H1 (cell line): ENCODE data around the gene FGF2. TPM values are rescaled to one million over a fixed set of nuclear protein-coding genes. Genes with fewer than 3 reads are reported as not detected.

ENCODE experiments used
- CTCF ChIA-PET: fragments of 300-600 bp; sonication (Branson Sonifier 250); formaldehyde crosslinking; loops from one replicate; lab custom pipeline; 2021; ENCODE audit not compliant: partially characterized antibody; lab: Charles Lee
- POLR2A ChIA-PET: fragments of 300-600 bp; sonication (Branson Sonifier 250); formaldehyde crosslinking; loops from one replicate; lab custom pipeline; 2021; ENCODE audit warnings: inconsistent platforms; ENCODE audit not compliant: partially characterized antibody; lab: Charles Lee
- DNase-seq, 2 experiments: peaks; one replicate each; pipeline versions ENCODE4 v3.0.0 to v3.0.0-alpha.2; 2010 to 2022; ENCODE audit warnings: low spot score in 2 of 2, low read depth in 1 of 2, mixed read lengths in 1 of 2
- FAIRE-seq: peaks from 2 replicates; lab custom pipeline; 2011; peaks lifted over from hg19 to GRCh38; lab: Jason Lieb, UNC
- H2AFZ ChIP-seq: 2 replicates; pipeline ENCODE4 v1.8.1; 2012; ENCODE audit warnings: low read length, inconsistent platforms
- H2AK5ac ChIP-seq: 2 replicates; pipeline ENCODE4 v1.6.1; 2013; ENCODE audit warnings: low read depth, low read length
- H2BK120ac ChIP-seq: replicated peaks from 2 replicates; pipeline ENCODE3; 2013; ENCODE audit warnings: low read depth, low read length, inconsistent platforms
- H2BK12ac ChIP-seq: 2 replicates; pipeline ENCODE4 v1.6.1; 2013; ENCODE audit warnings: low read depth, low read length
- H2BK15ac ChIP-seq: 2 replicates; pipeline ENCODE4 v1.6.1; 2013; ENCODE audit warnings: low read length
- H2BK20ac ChIP-seq: 2 replicates; pipeline ENCODE4 v1.6.1; 2013; ENCODE audit warnings: low read length
- H2BK5ac ChIP-seq: 2 replicates; pipeline ENCODE4 v1.6.1; 2013; ENCODE audit warnings: low read depth, low read length
- H3K14ac ChIP-seq: 2 replicates; pipeline ENCODE4 v1.6.1; 2013; ENCODE audit warnings: inconsistent platforms; ENCODE audit not compliant: insufficient read length
- H3K18ac ChIP-seq: 2 replicates; pipeline ENCODE4 v1.6.1; 2013; ENCODE audit warnings: low read length; ENCODE audit errors: extremely low read depth
- H3K23ac ChIP-seq: 2 replicates; pipeline ENCODE4 v1.6.1; 2013; ENCODE audit warnings: inconsistent platforms; ENCODE audit not compliant: insufficient read length
- H3K23me2 ChIP-seq: 2 replicates; pipeline ENCODE4 v1.6.1; 2013; ENCODE audit warnings: low read depth, low read length
- H3K27ac ChIP-seq: 2 replicates; pipeline ENCODE4 v1.6.1; 2011; ENCODE audit warnings: low read depth, low read length, inconsistent platforms
- H3K27me3 ChIP-seq, 4 experiments: replicated peaks in 1 of 4; 1 replicate in 1 of 4; 2 replicates in 3 of 4; pipeline versions ENCODE4 v1.6.1 to v1.8.1; 2011 to 2013; ENCODE audit warnings: low read length in 3 of 4, mild to moderate bottlenecking in 3 of 4, inconsistent platforms in 2 of 4, mixed read lengths in 2 of 4, moderate library complexity in 1 of 4; ENCODE audit not compliant: control insufficient read depth in 3 of 4, insufficient read depth in 3 of 4; ENCODE audit errors: extremely low read depth in 1 of 4
- H3K36me3 ChIP-seq, 4 experiments: 2 replicates each; pipeline versions ENCODE4 v1.6.1 to v1.8.1; 2011 to 2013; ENCODE audit warnings: mild to moderate bottlenecking in 4 of 4, low read length in 3 of 4, moderate library complexity in 2 of 4, control low read depth in 1 of 4, inconsistent platforms in 1 of 4; ENCODE audit not compliant: insufficient read depth in 4 of 4, control insufficient read depth in 2 of 4
- H3K4ac ChIP-seq: replicated peaks from 2 replicates; pipeline ENCODE3; 2013; ENCODE audit warnings: low read length, low read depth, mixed read lengths, inconsistent platforms; ENCODE audit not compliant: insufficient read length
- H3K4me1 ChIP-seq, 4 experiments: replicated peaks in 1 of 4; 1 replicate in 1 of 4; 2 replicates in 3 of 4; pipeline versions ENCODE4 v1.6.1 to v1.8.1; 2011 to 2013; ENCODE audit warnings: low read length in 3 of 4, inconsistent platforms in 2 of 4, mixed read lengths in 1 of 4; ENCODE audit not compliant: insufficient read depth in 4 of 4, control insufficient read depth in 3 of 4
- H3K4me2 ChIP-seq, 2 experiments: 2 replicates each; pipeline versions ENCODE4 v1.6.1 to v1.8.1; 2011 to 2013; ENCODE audit warnings: low read depth in 2 of 2, low read length in 2 of 2, control low read depth in 1 of 2, inconsistent platforms in 1 of 2, mild to moderate bottlenecking in 1 of 2; ENCODE audit not compliant: insufficient read depth in 1 of 2
- H3K4me3 ChIP-seq, 4 experiments: fragments of 200-600, 300-600 bp in 1 of 4; sonication (generic), shearing (Covaris generic), sonication (Bioruptor Twin) in 1 of 4; 2 replicates each; pipeline versions ENCODE4 v1.5.1 to v1.8.1; 2011 to 2016; ENCODE audit warnings: low read length in 4 of 4, low read depth in 3 of 4, control low read depth in 2 of 4, inconsistent platforms in 2 of 4, mild to moderate bottlenecking in 2 of 4, mixed read lengths in 1 of 4, moderate library complexity in 1 of 4; ENCODE audit not compliant: insufficient read depth in 2 of 4; ENCODE audit errors: extremely low read depth in 1 of 4
- H3K56ac ChIP-seq: replicated peaks from 2 replicates; pipeline ENCODE3; 2013; ENCODE audit warnings: low read depth, mild to moderate bottlenecking, mixed read lengths, low read length, inconsistent platforms; ENCODE audit not compliant: insufficient read length
- H3K79me1 ChIP-seq: 2 replicates; pipeline ENCODE4 v1.6.1; 2013; ENCODE audit warnings: low read depth, low read length, control low read depth
- H3K79me2 ChIP-seq, 2 experiments: 2 replicates each; pipeline versions ENCODE4 v1.6.1 to v1.8.1; 2012 to 2013; ENCODE audit warnings: low read length in 2 of 2, mild to moderate bottlenecking in 2 of 2, inconsistent platforms in 1 of 2; ENCODE audit not compliant: insufficient read depth in 2 of 2, control insufficient read depth in 1 of 2
- H3K9ac ChIP-seq, 4 experiments: replicated peaks in 1 of 4; 1 replicate in 1 of 4; 2 replicates in 3 of 4; pipeline versions ENCODE4 v1.6.1 to v1.8.1; 2011 to 2013; ENCODE audit warnings: low read depth in 3 of 4, low read length in 3 of 4, control low read depth in 2 of 4, mild to moderate bottlenecking in 2 of 4, moderate library complexity in 2 of 4, inconsistent platforms in 1 of 4; ENCODE audit errors: extremely low read depth in 1 of 4
- H3K9me3 ChIP-seq, 2 experiments: 2 replicates each; pipeline versions ENCODE4 v1.6.1 to v1.8.1; 2012 to 2013; ENCODE audit warnings: mild to moderate bottlenecking in 2 of 2, moderate library complexity in 2 of 2, control low read depth in 1 of 2, inconsistent platforms in 1 of 2, low read depth in 1 of 2, low read length in 1 of 2, mixed read lengths in 1 of 2; ENCODE audit not compliant: insufficient read depth in 2 of 2
- H4K20me1 ChIP-seq, 2 experiments: replicated peaks in 1 of 2; 2 replicates each; pipeline versions ENCODE3 to v1.8.1; 2011 to 2013; ENCODE audit warnings: inconsistent platforms in 2 of 2, low read length in 2 of 2, mild to moderate bottlenecking in 1 of 2; ENCODE audit not compliant: insufficient read depth in 2 of 2, control insufficient read depth in 1 of 2
- H4K5ac ChIP-seq: 2 replicates; pipeline ENCODE4 v1.6.1; 2013; ENCODE audit warnings: low read length, low read depth, mixed read lengths, inconsistent platforms; ENCODE audit not compliant: insufficient read length
- H4K8ac ChIP-seq: 2 replicates; pipeline ENCODE4 v1.8.0; 2013; ENCODE audit warnings: mild to moderate bottlenecking, moderate library complexity, low read length, inconsistent platforms; ENCODE audit not compliant: insufficient read depth; ENCODE audit errors: extremely low read depth
- H4K91ac ChIP-seq: replicated peaks from 2 replicates; pipeline ENCODE3; 2013; ENCODE audit warnings: low read length, mixed read lengths, inconsistent platforms; ENCODE audit not compliant: insufficient read length
- BRCA1 ChIP-seq: IDR thresholded peaks from 2 replicates; pipeline ENCODE4 v1.6.1; 2012; ENCODE audit warnings: low read depth, low read length, improper control_type of control experiment
- CBX5 ChIP-seq: fragments of 300-800, 300-1000 bp; sonication (generic); IDR thresholded peaks from 2 replicates; pipeline ENCODE4 v1.7.1; 2016; ENCODE audit warnings: antibody characterized with exemption, low read length, low read depth
- CEBPB ChIP-seq: IDR thresholded peaks from 2 replicates; pipeline ENCODE4 v1.6.1; 2012; ENCODE audit warnings: low read depth, low read length
- CREB1 ChIP-seq: IDR thresholded peaks from 2 replicates; pipeline ENCODE4 v1.6.1; 2012; ENCODE audit warnings: inconsistent platforms
- HDAC6 ChIP-seq: IDR thresholded peaks from one replicate; pipeline ENCODE4 v1.7.1; 2012; ENCODE audit warnings: low read depth, mild to moderate bottlenecking, inconsistent platforms, low read length, moderate library complexity
- KDM5A ChIP-seq: fragments of 200-600 bp; IDR thresholded peaks from 2 replicates; pipeline ENCODE4 v1.7.1; 2012; ENCODE audit warnings: mild to moderate bottlenecking, low read length, inconsistent platforms, mixed read lengths
- POLR2AphosphoS5 ChIP-seq: IDR thresholded peaks from 2 replicates; pipeline ENCODE4 v1.6.1; 2011; ENCODE audit warnings: low read depth, low read length
- POU5F1 ChIP-seq: IDR thresholded peaks from 2 replicates; pipeline ENCODE4 v1.6.1; 2011; ENCODE audit warnings: low read depth, mild to moderate bottlenecking, low read length, moderate library complexity
- RNF2 ChIP-seq: fragments of 200-900, 300-1000 bp; sonication (generic); IDR thresholded peaks from 2 replicates; pipeline ENCODE4 v1.7.1; 2016; ENCODE audit warnings: borderline replicate concordance, low read depth, mild to moderate bottlenecking, antibody characterized with exemption, low read length; ENCODE audit not compliant: poor library complexity, severe bottlenecking; ENCODE audit errors: missing control alignments
- RXRA ChIP-seq: IDR thresholded peaks from 2 replicates; pipeline ENCODE4 v1.6.1; 2011; ENCODE audit warnings: low read depth, mild to moderate bottlenecking, low read length, moderate library complexity; ENCODE audit not compliant: insufficient read depth
- SAP30 ChIP-seq: fragments of 300-600 bp; sonication (generic); IDR thresholded peaks from 2 replicates; pipeline ENCODE4 v1.7.1; 2012; ENCODE audit warnings: low read length, moderate library complexity, mild to moderate bottlenecking, inconsistent platforms; ENCODE audit not compliant: insufficient read depth, insufficient replicate concordance
- SIX5 ChIP-seq: IDR thresholded peaks from 2 replicates; pipeline ENCODE4 v1.6.1; 2011; ENCODE audit warnings: mild to moderate bottlenecking, low read depth, low read length
- polyA plus RNA-seq, 7 experiments: library from polyadenylated mRNA; depleted of rRNA in 3 of 7; stranded (reverse) in 5 of 7; unstranded in 2 of 7; fragments of >200 nt in 5 of 7; fragments of 200-250 nt in 2 of 7; gene quantifications; 1 replicate in 5 of 7; 2 replicates in 1 of 7; 4 replicates in 1 of 7; pipeline versions ENCODE4 v1.2.1 to v1.2.3, GENCODE V29; 2011 to 2013; ENCODE audit warnings: missing spikeins in 2 of 7, mixed read lengths in 2 of 7
- total RNA-seq: library from RNA; stranded (reverse); fragmentation: NEBNext Ultra II Directional; extraction: Animal tissue kit (Norgen Biotek cat#: 25700); gene quantifications from 2 replicates; pipeline ENCODE4 v1.2.1, GENCODE V29; 2021
- TF ChIP-seq, protein P1 (sequence below), 3 experiments: IDR thresholded peaks; 1 replicate in 2 of 3; 2 replicates in 1 of 3; pipeline versions ENCODE4 v1.5.1 to v1.6.1; 2011; ENCODE audit warnings: low read length in 3 of 3, mild to moderate bottlenecking in 3 of 3, inconsistent platforms in 2 of 3, low read depth in 1 of 3, moderate library complexity in 1 of 3; ENCODE audit not compliant: insufficient read depth in 1 of 3; ENCODE audit errors: control extremely low read depth in 1 of 3

FGF2 gene
- total and polyA plus RNA-seq, 2 of the 8 experiments (the other 6 are each of a cell fraction or from before 2014, with no cell fraction given): 23.4 to 145 TPM

DNA sequence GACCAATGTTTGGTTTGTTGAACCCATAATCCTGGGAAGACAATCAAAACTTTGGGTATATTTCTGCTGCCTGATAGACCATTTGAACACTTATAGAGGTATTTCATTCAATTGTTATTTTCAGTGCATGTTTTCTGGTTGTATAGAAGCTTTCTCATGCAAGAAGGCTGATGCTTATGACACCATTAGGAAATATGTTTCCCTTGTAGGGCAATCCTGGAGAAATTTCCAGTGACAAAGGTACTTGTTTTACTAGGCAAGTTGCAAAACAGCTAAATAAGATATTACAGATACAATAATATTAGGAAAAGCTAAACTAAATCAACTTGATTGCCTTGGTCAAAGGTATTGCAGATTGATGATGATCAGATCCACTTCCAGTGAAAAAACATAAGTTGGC is 32.8 kb upstream of the FGF2 start:
- no peak overlapping the region for H3K9ac ChIP-seq
- no peak overlapping the region for H2AFZ ChIP-seq
- no peak overlapping the region for H3K56ac ChIP-seq
- H3K4me1 ChIP-seq: peaks cover 3 to 17% (median 15%) of the 10 kb centered on the region in 4 experiments; a peak in 6 of 7 replicates
- H4K5ac ChIP-seq: no peak overlapping the region
- no peak overlapping the region for H4K8ac ChIP-seq
- H2BK120ac ChIP-seq: peak overlapping the region; percentile 96
- H3K36me3 ChIP-seq: no peaks in the 10 kb centered on the region
- H4K20me1 ChIP-seq: no peaks in the 10 kb centered on the region
- H4K91ac ChIP-seq: no peak overlapping the region
- no peaks in the 10 kb centered on the region for H3K27me3 ChIP-seq
- H3K79me1 ChIP-seq: no peaks in the 10 kb centered on the region
- DNase-seq: no peak
- H3K14ac ChIP-seq: no peak overlapping the region
- H3K23me2 ChIP-seq: no peaks in the 10 kb centered on the region
- H2AK5ac ChIP-seq: no peak overlapping the region
- no peak overlapping the region for H3K4ac ChIP-seq
- no peak overlapping the region for H3K4me2 ChIP-seq
- no peak overlapping the region for H3K18ac ChIP-seq
- H2BK15ac ChIP-seq: no peak overlapping the region
- no peak overlapping the region for H2BK12ac ChIP-seq
- H2BK20ac ChIP-seq: no peak overlapping the region
- no peak overlapping the region for H2BK5ac ChIP-seq
- H3K4me3 ChIP-seq: no peak overlapping the region
- H3K9me3 ChIP-seq: no peaks in the 10 kb centered on the region
- H3K27ac ChIP-seq: no peak overlapping the region
- H3K79me2 ChIP-seq: no peaks in the 10 kb centered on the region
- ChIA-PET POLR2A (interaction anchor here (0.8 to 2.1 kb wide), 4 partner anchors 10 to 35 kb away, joined by 3 to 7 read pairs (median 4); no protein-coding TSS in a partner anchor), CTCF (interaction anchor here (1.0 to 1.1 kb wide), 2 partner anchors 10 to 14 kb away, joined by 3 read pairs; no protein-coding TSS in a partner anchor)
- no peak overlapping the region for H3K23ac ChIP-seq
- no peak for FAIRE-seq
- TF ChIP-seq CBX5 (no peak), CEBPB (no peak), HDAC6 (no peak), BRCA1 (no peak), SIX5 (no peak), POLR2AphosphoS5 (no peak), SAP30 (no peak), CREB1 (no peak), POU5F1 (no peak), RNF2 (no peak), RXRA (no peak), KDM5A (no peak)
- TF ChIP-seq, protein P1, sequence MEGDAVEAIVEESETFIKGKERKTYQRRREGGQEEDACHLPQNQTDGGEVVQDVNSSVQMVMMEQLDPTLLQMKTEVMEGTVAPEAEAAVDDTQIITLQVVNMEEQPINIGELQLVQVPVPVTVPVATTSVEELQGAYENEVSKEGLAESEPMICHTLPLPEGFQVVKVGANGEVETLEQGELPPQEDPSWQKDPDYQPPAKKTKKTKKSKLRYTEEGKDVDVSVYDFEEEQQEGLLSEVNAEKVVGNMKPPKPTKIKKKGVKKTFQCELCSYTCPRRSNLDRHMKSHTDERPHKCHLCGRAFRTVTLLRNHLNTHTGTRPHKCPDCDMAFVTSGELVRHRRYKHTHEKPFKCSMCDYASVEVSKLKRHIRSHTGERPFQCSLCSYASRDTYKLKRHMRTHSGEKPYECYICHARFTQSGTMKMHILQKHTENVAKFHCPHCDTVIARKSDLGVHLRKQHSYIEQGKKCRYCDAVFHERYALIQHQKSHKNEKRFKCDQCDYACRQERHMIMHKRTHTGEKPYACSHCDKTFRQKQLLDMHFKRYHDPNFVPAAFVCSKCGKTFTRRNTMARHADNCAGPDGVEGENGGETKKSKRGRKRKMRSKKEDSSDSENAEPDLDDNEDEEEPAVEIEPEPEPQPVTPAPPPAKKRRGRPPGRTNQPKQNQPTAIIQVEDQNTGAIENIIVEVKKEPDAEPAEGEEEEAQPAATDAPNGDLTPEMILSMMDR (IDR thresholded peaks at IDR 0.05; ENCODE audit: control extremely low read depth in 1 of 3, insufficient read depth in 1 of 3, low read depth in 1 of 3, low read length in 3 of 3): no peak
